ENCODE data around the gene NPLOC4.
"Not testable (repeated sequence)": the region's sequence is repeated elsewhere in the genome, so short reads cannot be mapped to it uniquely, and the experiment has no call there.

NPLOC4 gene

DNA sequence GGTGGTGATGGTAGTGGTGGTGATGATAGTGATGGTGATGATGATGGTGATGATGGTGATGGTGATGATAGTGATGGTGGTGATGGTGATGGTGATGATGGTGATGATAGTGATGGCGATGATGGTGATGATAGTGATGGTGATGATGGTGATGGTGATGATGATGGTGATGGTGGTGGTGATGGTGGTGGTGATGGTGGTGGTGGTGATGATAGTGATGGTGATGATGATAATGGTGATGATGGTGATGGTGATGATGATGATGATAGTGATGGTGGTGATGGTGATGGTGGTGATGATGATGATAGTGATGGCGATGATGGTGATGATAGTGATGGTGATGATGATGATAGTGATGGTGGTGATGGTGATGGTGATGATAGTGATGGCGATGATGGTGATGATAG, 104.9 kb downstream of the NPLOC4 start:
- not testable (repeated sequence) for DNase-seq

DNA sequence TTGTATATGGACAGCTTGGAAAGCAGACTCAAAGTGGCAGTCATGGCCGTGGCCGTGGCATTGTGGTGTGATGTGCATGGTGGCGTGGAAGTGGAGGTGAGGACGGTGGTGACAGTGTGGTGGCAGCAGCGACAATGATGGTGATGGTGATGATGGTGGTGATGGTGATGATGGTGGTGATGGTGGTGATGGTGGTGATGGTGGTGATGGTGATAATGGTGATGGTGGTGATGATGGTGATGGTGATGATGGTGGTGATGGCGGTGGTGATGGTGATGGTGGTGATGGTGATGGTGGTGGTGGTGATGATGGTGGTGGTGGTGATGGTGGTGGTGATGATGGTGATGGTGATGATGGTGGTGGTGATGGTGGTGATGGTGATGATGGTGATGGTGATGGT, 105.9 kb downstream of the NPLOC4 start:
- DNase-seq: not testable (repeated sequence)

DNA sequence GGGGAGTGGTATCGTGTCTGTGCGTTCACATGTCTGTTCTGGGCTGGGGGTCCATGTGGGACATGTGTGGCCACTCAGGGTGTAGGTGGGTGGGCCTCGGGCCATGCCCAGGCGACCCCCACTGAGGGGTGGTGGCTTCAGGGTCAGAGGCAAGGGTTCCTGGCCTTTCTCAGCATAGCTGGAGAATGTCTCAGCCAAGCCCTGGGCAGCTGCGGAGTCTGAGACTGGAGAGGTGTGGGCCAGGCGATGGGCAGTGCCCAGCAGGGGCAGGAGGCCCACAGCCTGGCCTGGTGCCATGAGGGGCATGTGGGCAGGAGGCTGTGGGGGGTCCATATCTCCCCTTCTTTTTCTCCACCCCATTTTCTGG, 107.5 kb downstream of the NPLOC4 start:
- DNase-seq: no peak

DNA sequence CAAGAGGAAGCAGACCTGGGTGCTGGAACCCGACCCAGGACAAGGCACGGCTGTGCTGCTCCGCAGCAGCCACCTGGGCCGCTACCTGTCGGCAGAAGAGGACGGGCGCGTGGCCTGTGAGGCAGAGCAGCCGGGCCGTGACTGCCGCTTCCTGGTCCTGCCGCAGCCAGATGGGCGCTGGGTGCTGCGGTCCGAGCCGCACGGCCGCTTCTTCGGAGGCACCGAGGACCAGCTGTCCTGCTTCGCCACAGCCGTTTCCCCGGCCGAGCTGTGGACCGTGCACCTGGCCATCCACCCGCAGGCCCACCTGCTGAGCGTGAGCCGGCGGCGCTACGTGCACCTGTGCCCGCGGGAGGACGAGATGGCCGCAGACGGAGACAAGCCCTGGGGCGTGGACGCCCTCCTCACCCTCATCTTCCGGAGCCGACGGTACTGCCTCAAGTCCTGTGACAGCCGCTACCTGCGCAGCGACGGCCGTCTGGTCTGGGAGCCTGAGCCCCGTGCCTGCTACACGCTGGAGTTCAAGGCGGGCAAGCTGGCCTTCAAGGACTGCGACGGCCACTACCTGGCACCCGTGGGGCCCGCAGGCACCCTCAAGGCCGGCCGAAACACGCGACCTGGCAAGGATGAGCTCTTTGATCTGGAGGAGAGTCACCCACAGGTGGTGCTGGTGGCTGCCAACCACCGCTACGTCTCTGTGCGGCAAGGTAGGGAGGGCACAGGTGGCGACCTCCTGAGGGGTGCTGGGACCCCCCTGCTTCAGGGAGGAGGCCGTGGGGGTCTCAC, 108.1 kb downstream of the NPLOC4 start:
- no peak for DNase-seq

DNA sequence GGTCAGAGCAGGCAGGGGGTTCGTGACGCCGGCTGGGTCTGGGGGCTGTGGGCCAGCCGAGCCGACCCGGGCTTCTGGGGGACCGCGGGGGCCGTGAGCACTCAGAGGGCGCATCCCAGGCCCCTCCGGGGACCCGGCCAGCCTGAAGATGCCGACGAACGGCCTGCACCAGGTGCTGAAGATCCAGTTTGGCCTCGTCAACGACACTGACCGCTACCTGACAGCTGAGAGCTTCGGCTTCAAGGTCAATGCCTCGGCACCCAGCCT, 108.6 kb downstream of the NPLOC4 start:
- DNase-seq: no peak

- no peak for DNase-seq
Observed at GRCh38 chr17:81527591-81528383, 109.1 kb downstream of the NPLOC4 start, which contains the start of gene FSCN2. Gene FSCN2 (plus strand): TSS chr17:81528377. CDS start chr17:81528532, 155 bp downstream.

- DNase-seq: no peak
Observed at GRCh38 chr17:81526662-81527571, 110.0 kb downstream of the NPLOC4 start.

DNA sequence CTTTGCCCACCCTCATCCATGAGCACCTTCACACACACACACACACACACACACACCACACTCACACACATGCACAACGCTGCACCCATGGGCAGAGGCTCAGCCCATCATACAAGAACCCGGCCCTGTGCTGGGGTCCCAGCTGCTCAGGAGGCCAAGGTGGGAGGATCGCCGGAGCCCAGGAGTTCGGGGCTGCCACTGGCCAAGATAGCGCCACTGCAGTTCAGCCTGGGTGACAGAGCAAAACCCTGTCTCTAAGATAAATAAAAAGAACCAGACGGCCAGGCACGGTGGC, 112.1 kb downstream of the NPLOC4 start:
- no peak for DNase-seq

DNA sequence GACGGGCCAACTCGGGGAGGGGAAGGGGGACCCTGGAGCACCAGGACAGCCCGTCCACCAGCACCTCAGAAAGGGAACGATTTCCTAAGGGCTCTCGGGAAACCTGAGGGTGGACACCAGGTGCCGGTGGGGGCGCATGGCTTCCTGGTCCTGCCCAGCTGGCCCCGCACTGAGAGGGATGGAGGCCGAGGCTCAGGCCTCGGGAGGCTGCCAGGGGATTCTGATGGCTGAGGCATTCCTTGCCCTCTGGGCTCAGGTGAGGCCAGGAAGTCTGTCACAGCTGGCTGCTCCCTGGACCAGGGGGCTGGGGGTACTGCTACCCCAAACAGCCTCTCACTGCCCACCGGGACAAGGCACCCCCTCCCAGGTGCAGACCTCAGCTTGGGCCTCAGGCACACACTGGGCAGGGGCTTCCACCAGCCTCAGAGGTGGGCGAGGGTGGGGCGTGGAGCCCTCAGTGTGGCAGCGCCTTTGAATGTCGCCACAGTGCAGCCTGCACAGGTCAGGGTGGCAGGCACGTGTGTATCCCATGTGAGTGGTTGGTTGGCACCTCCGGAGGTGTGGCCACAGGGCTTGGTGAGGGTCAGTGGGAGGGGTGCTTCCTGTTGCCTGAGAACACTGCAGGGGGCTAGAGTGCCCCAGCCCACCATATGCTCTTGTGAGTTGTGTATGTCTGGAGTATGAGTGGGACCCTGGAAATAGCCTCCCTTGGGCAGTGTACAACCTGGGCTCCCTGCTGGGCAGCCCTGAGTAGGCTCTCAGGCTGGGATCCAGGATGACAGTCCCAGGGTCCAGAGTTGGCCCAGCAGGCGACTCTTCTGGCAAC, 112.7 kb downstream of the NPLOC4 start:
- DNase-seq: no peak

DNA sequence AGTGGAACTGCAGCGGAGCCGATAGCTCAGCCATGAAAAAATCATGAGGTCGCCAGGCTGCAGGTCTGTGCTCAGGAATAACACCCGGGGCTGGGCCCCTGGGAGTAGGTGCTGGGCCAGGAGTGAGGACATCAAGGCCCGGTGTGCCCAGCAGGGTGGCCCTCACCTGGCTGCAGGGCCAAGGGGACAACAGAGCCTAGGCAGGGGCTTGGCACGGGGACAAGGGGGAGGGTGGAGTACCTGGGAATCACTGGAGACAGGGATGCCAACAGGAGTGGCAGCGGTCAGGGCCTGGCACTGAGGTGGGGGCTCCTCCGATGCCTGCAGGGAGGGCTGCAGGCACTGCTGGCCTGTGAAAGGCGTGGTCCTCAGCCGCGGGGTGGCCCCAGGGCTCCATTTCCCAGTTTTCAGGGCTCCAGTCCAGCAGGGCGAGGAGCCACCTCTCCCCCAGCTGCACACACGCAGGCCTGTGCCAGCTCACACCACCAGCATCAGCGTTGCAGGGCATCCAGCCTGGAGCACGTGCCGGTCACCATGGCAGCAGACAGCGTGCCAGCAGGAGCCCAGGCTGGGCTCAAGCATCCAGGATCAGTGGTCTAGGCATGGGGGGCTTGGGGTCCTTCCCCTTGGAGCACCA, 113.4 kb downstream of the NPLOC4 start:
- DNase-seq: no peak

DNA sequence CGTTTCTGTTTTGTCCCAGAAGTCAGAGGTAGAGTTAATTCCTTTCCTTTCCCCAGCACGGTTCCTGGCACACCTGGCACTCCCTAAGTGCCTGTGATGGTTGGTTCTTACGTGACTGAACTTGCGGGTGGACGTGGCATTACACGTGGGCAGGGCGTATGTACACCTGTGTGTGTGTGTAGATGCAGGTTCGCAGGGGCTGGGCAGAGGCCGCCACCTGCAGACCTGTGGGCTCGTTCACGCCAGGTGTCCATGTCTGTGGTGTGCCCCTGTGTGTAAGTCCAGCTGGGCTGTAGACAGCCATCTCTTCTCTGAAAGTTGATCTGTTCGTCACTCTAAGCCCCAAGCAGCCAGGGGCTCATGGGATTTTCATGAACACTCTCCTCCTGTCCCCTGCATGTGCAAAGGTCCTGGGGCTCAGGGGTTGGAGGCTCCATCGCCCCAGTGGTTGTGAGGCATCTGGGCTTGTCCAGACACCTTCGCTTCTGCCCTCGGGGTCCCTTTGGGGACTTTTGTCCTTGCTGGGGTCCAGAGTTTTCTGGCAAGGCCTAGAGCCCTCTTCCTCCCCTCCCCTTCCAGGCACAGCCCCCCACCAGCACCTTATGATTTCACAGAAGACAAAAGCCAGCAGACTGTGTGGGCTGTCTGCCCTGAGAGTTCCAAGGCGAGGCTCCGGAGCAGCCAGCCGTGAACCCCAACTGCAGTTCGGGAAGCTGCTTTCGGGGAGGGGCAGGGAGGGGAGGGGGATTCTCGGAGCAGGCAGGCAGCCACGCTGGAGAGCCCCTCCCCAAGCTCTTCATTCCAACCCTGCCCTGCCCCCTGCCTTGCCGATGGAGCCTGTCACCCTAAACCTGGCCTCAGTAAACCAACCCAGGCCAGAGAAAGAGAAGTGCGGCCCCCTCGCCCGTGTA, 114.2 kb downstream of the NPLOC4 start:
- peak; percentile 59 for DNase-seq

DNA sequence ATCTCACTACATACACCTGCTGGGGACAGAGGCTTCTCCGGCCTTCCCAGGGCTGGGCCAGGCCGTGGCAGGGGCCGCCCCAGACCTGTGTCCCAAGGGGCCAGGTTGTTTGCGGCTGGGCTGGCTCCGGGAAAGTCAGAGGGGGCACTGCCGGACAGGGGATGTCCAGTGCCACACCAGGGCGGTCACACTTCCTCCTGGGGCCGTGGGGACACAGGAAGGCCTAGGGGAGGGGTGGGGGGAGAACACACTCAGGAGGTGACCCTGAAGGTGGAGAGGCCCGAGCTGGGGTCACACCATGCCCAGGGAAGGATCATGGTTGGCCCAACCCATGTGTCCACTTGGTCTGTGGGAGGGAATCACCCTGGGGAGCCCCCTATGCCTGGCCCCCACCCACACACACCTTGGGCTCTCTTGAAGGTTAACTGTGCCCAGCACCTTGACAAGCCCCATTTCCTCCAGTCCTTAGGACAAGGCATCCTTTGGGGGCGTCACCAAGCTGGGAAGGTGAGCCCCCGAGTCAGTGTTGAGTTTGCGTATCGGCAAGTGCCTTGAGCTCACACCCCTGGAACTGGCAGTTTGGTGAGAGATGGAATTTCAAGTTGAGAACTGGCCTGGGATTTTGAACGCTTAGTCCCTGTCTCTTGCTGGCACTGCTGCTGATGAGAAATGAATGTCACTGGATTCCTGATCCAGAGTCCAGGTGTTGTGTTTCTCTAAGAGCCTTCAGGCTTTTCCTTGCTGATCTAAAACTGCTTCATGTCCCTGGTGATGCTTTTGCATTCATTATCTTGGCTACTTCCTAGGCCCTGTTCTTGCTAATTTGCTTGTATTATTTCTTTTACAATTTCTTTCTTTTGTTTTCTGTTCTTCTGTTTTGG, 116.7 kb downstream of the NPLOC4 start:
- no peak for DNase-seq

- peak; percentile 75 for DNase-seq
Observed at GRCh38 chr17:81519284-81520020, 117.5 kb downstream of the NPLOC4 start.

GRCh38 chr17:81518785-81519283, 118.1 kb downstream of the NPLOC4 start:
- no peak for DNase-seq

GRCh38 chr17:81518113-81518784, 118.7 kb downstream of the NPLOC4 start:
- no peak for DNase-seq

DNA sequence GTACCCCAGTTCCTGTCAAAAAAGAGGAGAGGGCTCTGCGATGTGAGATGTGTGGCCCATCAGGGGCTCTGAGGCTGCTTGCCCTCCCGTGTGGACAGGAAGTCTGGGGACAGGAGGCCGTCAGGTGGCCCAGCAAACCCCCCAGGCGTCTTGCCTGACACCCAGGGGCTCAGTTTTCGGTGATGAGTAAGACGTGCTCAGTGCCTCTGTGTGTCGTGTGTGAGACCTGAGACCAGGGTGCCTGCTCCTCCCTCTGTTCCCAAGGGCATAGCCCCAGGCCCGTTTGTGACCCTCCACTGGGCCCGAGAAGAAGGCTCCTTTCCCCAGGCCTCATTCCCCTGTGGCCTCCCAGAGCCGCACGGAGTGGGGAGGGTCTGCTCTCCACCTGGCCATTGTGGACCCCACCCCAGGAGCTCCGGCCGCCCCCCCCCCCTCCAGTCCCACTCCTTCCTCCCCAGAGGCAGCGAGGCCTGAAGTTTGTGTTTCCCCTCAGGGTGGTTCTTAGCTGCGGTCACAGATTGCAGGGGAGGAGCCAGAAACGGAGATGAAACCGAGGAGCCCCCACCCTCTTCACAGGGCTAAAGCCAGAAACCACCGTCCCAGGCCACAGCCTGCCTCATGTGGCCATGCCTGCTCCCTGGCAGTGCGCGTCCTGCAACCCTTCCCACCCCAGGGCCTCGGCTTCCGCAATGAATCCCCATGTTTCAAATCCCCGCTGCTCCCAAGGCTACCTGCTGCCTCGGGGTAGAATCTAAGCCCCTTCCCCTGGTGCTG, 119.4 kb downstream of the NPLOC4 start:
- DNase-seq: no peak

GRCh38 chr17:81517009-81517338, 119.9 kb downstream of the NPLOC4 start:
- no peak for DNase-seq

DNA sequence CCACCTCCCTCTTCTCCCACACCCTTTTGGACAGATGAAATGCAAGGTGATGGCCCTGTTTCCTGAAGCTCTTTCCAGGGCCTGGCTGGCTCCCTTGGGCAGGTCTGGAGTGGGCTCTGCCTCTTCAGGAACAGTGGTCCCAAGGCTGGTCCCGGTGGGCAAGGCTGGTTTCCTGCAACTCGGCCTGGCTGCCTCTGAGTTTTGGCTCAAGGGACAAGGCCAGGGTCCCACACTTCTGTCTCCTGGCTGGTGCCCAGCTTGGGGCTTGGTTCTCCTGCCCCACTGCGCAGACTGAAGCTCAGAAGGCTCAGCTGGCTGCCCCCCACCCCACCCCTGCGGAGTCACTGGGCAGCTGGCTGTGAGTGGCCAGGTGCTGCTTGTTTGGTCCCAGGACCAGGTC, 120.5 kb downstream of the NPLOC4 start:
- no peak for DNase-seq

Measured in NCI-H2171 (cell line).